Liver (tissue), 9 donors: ENCODE results near the gene KNCN. TPM values are rescaled to one million over a fixed set of nuclear protein-coding genes. Genes with fewer than 3 reads are reported as not detected.

ENCODE experiments used
- DNase-seq: peaks from one replicate; pipeline ENCODE4 v3.0.0-alpha.2; 2017; ENCODE audit warnings: low spot score
- H3K27ac ChIP-seq, 2 donors: one replicate each; pipeline ENCODE4 v1.7.0; 2013; ENCODE audit warnings: inconsistent platforms in 2 of 2, low read length in 2 of 2, control low read depth in 1 of 2, low read depth in 1 of 2, mild to moderate bottlenecking in 1 of 2
- H3K27me3 ChIP-seq, 4 donors: one replicate each; pipeline versions ENCODE4 v1.6.1 to v1.7.0; 2013; ENCODE audit warnings: low read length in 3 of 4, inconsistent platforms in 1 of 4, mild to moderate bottlenecking in 1 of 4, moderate library complexity in 1 of 4; ENCODE audit not compliant: control insufficient read depth in 4 of 4, insufficient read depth in 4 of 4
- H3K36me3 ChIP-seq, 4 donors: one replicate each; pipeline versions ENCODE4 v1.6.1 to v1.7.0; 2013; ENCODE audit warnings: low read length in 3 of 4, mild to moderate bottlenecking in 3 of 4, low read depth in 1 of 4, moderate library complexity in 1 of 4; ENCODE audit not compliant: control insufficient read depth in 4 of 4, insufficient read depth in 3 of 4
- H3K4me1 ChIP-seq, 4 donors: one replicate each; pipeline versions ENCODE4 v1.6.1 to v1.7.0; 2013; ENCODE audit warnings: low read length in 3 of 4, mild to moderate bottlenecking in 3 of 4, moderate library complexity in 1 of 4; ENCODE audit not compliant: control insufficient read depth in 4 of 4, insufficient read depth in 4 of 4
- H3K4me3 ChIP-seq, 3 donors: one replicate each; pipeline versions ENCODE4 v1.6.1 to v1.7.0; 2013; ENCODE audit warnings: low read length in 3 of 3, control low read depth in 1 of 3, low read depth in 1 of 3, mild to moderate bottlenecking in 1 of 3
- H3K9ac ChIP-seq, 2 donors: one replicate each; pipeline ENCODE4 v1.7.0; 2013; ENCODE audit warnings: low read length in 2 of 2, mild to moderate bottlenecking in 2 of 2, moderate library complexity in 2 of 2, control low read depth in 1 of 2, low read depth in 1 of 2
- H3K9me3 ChIP-seq, 4 donors: one replicate each; pipeline versions ENCODE4 v1.6.1 to v1.7.0; 2013; ENCODE audit warnings: low read length in 3 of 4; ENCODE audit not compliant: control insufficient read depth in 4 of 4
- EGR1 ChIP-seq, 2 donors: IDR thresholded peaks; 2 replicates each; pipeline ENCODE4 v1.6.1; 2016 to 2018; ENCODE audit warnings: antibody characterized with exemption in 2 of 2, low read depth in 2 of 2
- FOXA1 ChIP-seq: IDR thresholded peaks from 2 replicates; pipeline ENCODE4 v1.6.1; 2016; ENCODE audit warnings: antibody characterized with exemption
- FOXA2 ChIP-seq: IDR thresholded peaks from 2 replicates; pipeline ENCODE4 v1.6.1; 2016; ENCODE audit warnings: antibody characterized with exemption
- GABPA ChIP-seq, 2 donors: IDR thresholded peaks in 1 of 2; conservative IDR thresholded peaks in 1 of 2; 2 replicates each; pipeline ENCODE4 v1.6.1; 2016; ENCODE audit warnings: antibody characterized with exemption in 2 of 2, mild to moderate bottlenecking in 1 of 2, moderate library complexity in 1 of 2
- HNF4A ChIP-seq, 2 donors: conservative IDR thresholded peaks; 2 replicates each; pipeline ENCODE4 v1.6.1; 2016; ENCODE audit warnings: antibody characterized with exemption in 2 of 2, mild to moderate bottlenecking in 2 of 2
- HNF4G ChIP-seq: IDR thresholded peaks from 2 replicates; pipeline ENCODE4 v1.6.1; 2016; ENCODE audit warnings: antibody characterized with exemption
- JUND ChIP-seq, 2 donors: IDR thresholded peaks; 2 replicates each; pipeline ENCODE4 v1.6.1; 2016; ENCODE audit warnings: antibody characterized with exemption in 2 of 2
- NR2F2 ChIP-seq: IDR thresholded peaks from 2 replicates; pipeline ENCODE4 v1.6.1; 2016; ENCODE audit warnings: antibody characterized with exemption
- RAD21 ChIP-seq, 2 donors: IDR thresholded peaks; 2 replicates each; pipeline ENCODE4 v1.6.1; 2016; ENCODE audit warnings: antibody characterized with exemption in 2 of 2, mild to moderate bottlenecking in 2 of 2
- RXRA ChIP-seq, 2 donors: IDR thresholded peaks; 2 replicates each; pipeline ENCODE4 v1.6.1; 2017 to 2018; ENCODE audit warnings: antibody characterized with exemption in 2 of 2, mild to moderate bottlenecking in 1 of 2
- SP1 ChIP-seq: IDR thresholded peaks from 2 replicates; pipeline ENCODE4 v1.6.1; 2018; ENCODE audit warnings: antibody characterized with exemption, mild to moderate bottlenecking
- TAF1 ChIP-seq: conservative IDR thresholded peaks from 2 replicates; pipeline ENCODE4 v1.6.1; 2016; ENCODE audit warnings: antibody characterized with exemption, mild to moderate bottlenecking
- YY1 ChIP-seq: IDR thresholded peaks from 2 replicates; pipeline ENCODE4 v1.6.1; 2016; ENCODE audit warnings: antibody characterized with exemption, mild to moderate bottlenecking
- whole genome bisulfite sequencing: extraction: QIAGEN DNeasy Blood & Tissue Kit; methylation state at CpG from one replicate; pipeline ENCODE4 v1.1.7; 2013; 5-methylcytosine and 5-hydroxymethylcytosine counted together
- polyA plus RNA-seq, 2 donors: library from polyadenylated mRNA; stranded (reverse) in 1 of 2; unstranded in 1 of 2; fragments of 200-250 nt in 1 of 2; fragments of >200 nt in 1 of 2; fragmentation: Nextera tagmentation in 1 of 2; extraction: Ambion mirVana in 1 of 2; gene quantifications; one replicate each; pipeline versions ENCODE4 v1.2.1 to v1.2.3, GENCODE V29; 2013 to 2015
- total RNA-seq, 2 donors: library from RNA; depleted of rRNA; stranded (reverse); fragments of >200 nt; gene quantifications; one replicate each; pipeline ENCODE4 v1.2.3, GENCODE V29; 2014
- TF ChIP-seq, protein P1 (sequence below): fragments of 150-350 bp; IDR thresholded peaks from 2 replicates; pipeline ENCODE4 v1.5.1; 2017; ENCODE audit warnings: improper control_type of control experiment, low read depth, low read length; ENCODE audit not compliant: missing input control
- TF ChIP-seq, protein P2 (sequence below): IDR thresholded peaks from 2 replicates; pipeline ENCODE4 v1.6.1; 2016; ENCODE audit warnings: antibody characterized with exemption
- TF ChIP-seq, protein P3 (sequence below): IDR thresholded peaks from 2 replicates; pipeline ENCODE4 v1.6.1; 2016; ENCODE audit warnings: antibody characterized with exemption
- TF ChIP-seq, protein P4 (sequence below): IDR thresholded peaks from 2 replicates; pipeline ENCODE4 v1.6.1; 2016; ENCODE audit warnings: antibody characterized with exemption
- TF ChIP-seq, protein P5 (sequence below): IDR thresholded peaks from 2 replicates; pipeline ENCODE4 v1.6.1; 2016; ENCODE audit warnings: antibody characterized with exemption, mild to moderate bottlenecking
- donor health status: healthy.
- donor health status: healthy.
- donor health status: healthy.
- donor health status: healthy.
- donor health status: healthy.

KNCN gene
- total and polyA plus RNA-seq, 4 donors: not detected

DNA sequence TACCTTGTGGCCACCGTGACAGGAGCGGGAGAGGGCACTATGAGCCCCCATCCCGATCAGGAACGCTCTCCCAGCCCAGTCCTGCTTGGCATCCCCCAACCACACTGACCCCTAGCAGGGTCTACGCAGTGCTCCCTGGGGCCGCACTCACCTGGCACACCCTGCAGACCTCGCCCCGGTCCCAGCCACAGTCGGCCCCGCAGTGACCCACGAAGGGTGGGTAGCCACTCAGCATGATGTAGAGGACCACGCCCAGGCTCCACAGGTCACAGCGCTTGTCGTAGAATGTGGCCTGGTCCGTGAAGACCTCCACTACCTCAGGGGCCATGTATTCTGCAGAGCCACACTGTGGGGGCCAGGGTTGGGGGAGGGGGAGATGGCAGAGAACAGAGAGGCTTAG is 11.1 kb upstream of the KNCN start:
- no peaks in the 10 kb centered on the region for H3K9me3 ChIP-seq
- no peak for DNase-seq
- H3K27me3 ChIP-seq: no peaks in the 10 kb centered on the region
- H3K4me1 ChIP-seq: no peaks in the 10 kb centered on the region
- H3K36me3 ChIP-seq: peaks cover 0 to 78% (median 39%) of the 10 kb centered on the region in 4 donors
- no peak overlapping the region for H3K27ac ChIP-seq
- WGBS: 96% methylated on average over 15 of the region's 15 CpGs
- H3K4me3 ChIP-seq: no peak overlapping the region
- H3K9ac ChIP-seq: no peak overlapping the region
- TF ChIP-seq RAD21 (IDR thresholded peaks at IDR 0.05) (no peak), HNF4G (no peak), FOXA2 (no peak), TAF1 (no peak), YY1 (no peak), HNF4A (conservative IDR thresholded peaks at IDR 0.05) (no peak), JUND (IDR thresholded peaks at IDR 0.05) (no peak), RXRA (IDR thresholded peaks at IDR 0.05) (no peak), GABPA (IDR thresholded peaks at IDR 0.05 in 1 of 2, conservative IDR thresholded peaks at IDR 0.05 in 1 of 2) (no peak), FOXA1 (no peak)
- TF ChIP-seq, protein P1, sequence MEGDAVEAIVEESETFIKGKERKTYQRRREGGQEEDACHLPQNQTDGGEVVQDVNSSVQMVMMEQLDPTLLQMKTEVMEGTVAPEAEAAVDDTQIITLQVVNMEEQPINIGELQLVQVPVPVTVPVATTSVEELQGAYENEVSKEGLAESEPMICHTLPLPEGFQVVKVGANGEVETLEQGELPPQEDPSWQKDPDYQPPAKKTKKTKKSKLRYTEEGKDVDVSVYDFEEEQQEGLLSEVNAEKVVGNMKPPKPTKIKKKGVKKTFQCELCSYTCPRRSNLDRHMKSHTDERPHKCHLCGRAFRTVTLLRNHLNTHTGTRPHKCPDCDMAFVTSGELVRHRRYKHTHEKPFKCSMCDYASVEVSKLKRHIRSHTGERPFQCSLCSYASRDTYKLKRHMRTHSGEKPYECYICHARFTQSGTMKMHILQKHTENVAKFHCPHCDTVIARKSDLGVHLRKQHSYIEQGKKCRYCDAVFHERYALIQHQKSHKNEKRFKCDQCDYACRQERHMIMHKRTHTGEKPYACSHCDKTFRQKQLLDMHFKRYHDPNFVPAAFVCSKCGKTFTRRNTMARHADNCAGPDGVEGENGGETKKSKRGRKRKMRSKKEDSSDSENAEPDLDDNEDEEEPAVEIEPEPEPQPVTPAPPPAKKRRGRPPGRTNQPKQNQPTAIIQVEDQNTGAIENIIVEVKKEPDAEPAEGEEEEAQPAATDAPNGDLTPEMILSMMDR: no peak
- TF ChIP-seq, protein P2, sequence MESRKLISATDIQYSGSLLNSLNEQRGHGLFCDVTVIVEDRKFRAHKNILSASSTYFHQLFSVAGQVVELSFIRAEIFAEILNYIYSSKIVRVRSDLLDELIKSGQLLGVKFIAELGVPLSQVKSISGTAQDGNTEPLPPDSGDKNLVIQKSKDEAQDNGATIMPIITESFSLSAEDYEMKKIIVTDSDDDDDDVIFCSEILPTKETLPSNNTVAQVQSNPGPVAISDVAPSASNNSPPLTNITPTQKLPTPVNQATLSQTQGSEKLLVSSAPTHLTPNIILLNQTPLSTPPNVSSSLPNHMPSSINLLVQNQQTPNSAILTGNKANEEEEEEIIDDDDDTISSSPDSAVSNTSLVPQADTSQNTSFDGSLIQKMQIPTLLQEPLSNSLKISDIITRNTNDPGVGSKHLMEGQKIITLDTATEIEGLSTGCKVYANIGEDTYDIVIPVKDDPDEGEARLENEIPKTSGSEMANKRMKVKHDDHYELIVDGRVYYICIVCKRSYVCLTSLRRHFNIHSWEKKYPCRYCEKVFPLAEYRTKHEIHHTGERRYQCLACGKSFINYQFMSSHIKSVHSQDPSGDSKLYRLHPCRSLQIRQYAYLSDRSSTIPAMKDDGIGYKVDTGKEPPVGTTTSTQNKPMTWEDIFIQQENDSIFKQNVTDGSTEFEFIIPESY: no peak
- TF ChIP-seq, protein P3, sequence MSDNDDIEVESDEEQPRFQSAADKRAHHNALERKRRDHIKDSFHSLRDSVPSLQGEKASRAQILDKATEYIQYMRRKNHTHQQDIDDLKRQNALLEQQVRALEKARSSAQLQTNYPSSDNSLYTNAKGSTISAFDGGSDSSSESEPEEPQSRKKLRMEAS: no peak
- TF ChIP-seq, protein P4, sequence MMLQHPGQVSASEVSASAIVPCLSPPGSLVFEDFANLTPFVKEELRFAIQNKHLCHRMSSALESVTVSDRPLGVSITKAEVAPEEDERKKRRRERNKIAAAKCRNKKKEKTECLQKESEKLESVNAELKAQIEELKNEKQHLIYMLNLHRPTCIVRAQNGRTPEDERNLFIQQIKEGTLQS: no peak

DNA sequence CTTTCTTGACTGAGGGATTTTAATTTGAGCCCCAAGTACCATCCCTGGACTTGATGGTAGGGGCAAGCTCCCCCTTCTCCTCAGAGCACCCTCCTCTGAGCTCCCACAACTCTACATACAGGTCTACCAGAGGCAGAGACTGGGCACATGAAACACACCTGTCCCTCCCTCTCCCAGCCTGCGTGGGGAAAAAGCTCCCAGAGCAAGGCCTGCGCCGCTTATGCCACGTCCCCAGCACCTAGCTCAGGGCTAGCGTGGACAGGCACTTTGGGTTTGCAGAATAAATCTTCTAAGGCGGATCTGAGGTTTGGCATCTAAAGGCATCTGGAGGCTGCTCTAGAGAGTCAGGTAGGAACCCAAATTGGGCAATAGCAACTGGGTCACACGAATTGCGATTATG is 7.5 kb upstream of the KNCN start:
- Histone ChIP-seq H3K36me3 (peaks cover 0 to 56% (median 23%) of the 10 kb centered on the region in 4 donors), H3K9ac (no peak overlapping the region), H3K4me1 (no peaks in the 10 kb centered on the region), H3K27ac (no peak overlapping the region), H3K9me3 (no peaks in the 10 kb centered on the region), H3K4me3 (no peak overlapping the region), H3K27me3 (no peaks in the 10 kb centered on the region)
- TF ChIP-seq RXRA (IDR thresholded peaks at IDR 0.05): no peak
- no peak for TF ChIP-seq TAF1
- no peak for TF ChIP-seq GABPA (IDR thresholded peaks at IDR 0.05 in 1 of 2, conservative IDR thresholded peaks at IDR 0.05 in 1 of 2)
- no peak for TF ChIP-seq RAD21 (IDR thresholded peaks at IDR 0.05)
- TF ChIP-seq, protein P2: no peak
- no peak for TF ChIP-seq FOXA1
- TF ChIP-seq SP1: no peak
- TF ChIP-seq NR2F2: no peak
- no peak for TF ChIP-seq FOXA2
- TF ChIP-seq HNF4A (conservative IDR thresholded peaks at IDR 0.05): no peak
- TF ChIP-seq, protein P4: no peak
- TF ChIP-seq, protein P1: no peak
- TF ChIP-seq JUND (IDR thresholded peaks at IDR 0.05): no peak
- TF ChIP-seq, protein P5, sequence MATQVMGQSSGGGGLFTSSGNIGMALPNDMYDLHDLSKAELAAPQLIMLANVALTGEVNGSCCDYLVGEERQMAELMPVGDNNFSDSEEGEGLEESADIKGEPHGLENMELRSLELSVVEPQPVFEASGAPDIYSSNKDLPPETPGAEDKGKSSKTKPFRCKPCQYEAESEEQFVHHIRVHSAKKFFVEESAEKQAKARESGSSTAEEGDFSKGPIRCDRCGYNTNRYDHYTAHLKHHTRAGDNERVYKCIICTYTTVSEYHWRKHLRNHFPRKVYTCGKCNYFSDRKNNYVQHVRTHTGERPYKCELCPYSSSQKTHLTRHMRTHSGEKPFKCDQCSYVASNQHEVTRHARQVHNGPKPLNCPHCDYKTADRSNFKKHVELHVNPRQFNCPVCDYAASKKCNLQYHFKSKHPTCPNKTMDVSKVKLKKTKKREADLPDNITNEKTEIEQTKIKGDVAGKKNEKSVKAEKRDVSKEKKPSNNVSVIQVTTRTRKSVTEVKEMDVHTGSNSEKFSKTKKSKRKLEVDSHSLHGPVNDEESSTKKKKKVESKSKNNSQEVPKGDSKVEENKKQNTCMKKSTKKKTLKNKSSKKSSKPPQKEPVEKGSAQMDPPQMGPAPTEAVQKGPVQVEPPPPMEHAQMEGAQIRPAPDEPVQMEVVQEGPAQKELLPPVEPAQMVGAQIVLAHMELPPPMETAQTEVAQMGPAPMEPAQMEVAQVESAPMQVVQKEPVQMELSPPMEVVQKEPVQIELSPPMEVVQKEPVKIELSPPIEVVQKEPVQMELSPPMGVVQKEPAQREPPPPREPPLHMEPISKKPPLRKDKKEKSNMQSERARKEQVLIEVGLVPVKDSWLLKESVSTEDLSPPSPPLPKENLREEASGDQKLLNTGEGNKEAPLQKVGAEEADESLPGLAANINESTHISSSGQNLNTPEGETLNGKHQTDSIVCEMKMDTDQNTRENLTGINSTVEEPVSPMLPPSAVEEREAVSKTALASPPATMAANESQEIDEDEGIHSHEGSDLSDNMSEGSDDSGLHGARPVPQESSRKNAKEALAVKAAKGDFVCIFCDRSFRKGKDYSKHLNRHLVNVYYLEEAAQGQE: no peak
- TF ChIP-seq YY1: no peak
- TF ChIP-seq EGR1 (IDR thresholded peaks at IDR 0.05; ENCODE audit: low read depth in 2 of 2): no peak
- no peak for DNase-seq
- WGBS: 98% methylated on average over 8 of the region's 8 CpGs
